ENCODE data around the gene ORMDL3.
"Not testable (repeated sequence)": the region's sequence is repeated elsewhere in the genome, so short reads cannot be mapped to it uniquely, and the experiment has no call there.

ORMDL3 gene

DNA sequence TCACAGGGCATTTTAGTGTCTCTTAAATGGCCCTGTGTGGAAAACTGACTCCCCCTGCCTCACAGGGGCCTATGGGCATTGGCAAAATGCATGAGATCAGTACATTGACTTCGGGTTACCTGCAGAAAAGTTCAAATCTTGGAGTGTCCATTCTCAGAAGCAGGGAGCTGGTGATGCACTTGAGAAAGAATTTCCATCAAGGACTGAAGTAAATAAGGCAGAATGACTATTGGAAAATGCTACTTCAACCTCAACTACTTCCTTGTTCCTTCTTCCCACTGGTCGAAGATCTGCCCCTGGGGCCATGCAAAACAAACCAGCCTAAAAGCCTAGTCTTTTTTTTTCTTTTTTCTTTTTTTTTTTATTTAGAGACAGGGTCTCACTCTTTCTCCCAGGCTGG lies 21.6 kb upstream of the ORMDL3 start:
- no peak for DNase-seq

DNA sequence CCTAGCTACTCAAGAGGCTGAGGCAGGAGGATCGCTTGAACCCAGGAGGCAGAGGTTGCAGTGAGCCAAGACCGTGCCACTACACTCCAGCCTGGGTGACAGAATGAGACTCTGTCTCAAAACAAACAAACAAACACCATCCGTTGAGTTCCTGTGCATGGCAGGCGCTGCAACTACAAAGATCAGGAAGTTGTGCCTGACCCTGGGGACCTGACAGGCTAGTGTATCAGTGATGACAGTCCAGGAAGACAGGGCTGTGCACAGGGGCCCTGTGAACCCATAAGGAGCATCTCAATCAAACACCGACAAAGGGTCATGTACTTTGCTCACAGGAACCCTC lies 21.1 kb upstream of the ORMDL3 start:
- DNase-seq: not testable (repeated sequence)

DNA sequence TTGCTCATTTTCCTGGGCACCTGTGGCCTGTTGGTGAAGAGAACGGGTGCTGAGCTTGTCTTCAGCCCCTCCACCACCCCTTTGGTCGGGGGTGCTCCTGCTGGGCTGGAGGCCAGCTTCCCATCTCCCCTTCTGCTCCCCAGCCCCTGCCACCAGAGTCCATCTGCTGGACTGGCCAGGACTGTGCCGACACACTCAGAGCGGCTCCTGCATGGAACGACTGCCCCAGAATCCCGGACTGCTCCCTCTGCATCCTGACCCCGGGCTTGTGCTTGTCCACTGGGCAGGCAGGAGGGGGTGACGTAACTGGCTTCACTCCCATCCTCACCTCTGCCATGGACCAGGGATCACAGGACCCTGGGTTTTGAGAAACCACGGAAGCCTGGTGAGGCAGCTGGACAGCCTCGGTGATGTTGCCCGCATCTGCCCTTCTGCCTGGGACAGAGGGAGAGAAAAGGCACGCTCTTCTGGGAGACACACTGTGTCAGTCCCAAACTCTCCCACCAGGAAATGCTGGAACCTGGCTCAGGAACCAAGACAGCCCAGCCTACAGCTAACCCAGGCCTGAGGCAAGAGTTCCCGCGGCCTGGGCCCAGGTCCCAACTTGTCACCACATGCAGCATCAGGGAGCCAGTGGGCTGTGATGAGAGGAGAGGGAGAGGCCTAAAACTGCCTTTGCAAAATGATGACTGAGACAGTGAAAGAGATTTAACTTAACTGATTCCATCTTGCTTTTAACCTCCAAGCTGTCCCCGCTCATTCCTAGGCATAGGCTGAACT lies 19.3 kb upstream of the ORMDL3 start:
- DNase-seq: no peak

- no peak for DNase-seq
These were observed 17.0 kb upstream of the ORMDL3 start for GRCh38 chr17:39944393-39944711.

GRCh38 chr17:39943702-39944392 lies 16.4 kb upstream of the ORMDL3 start:
- DNase-seq: no peak

- peak; percentile 41 for DNase-seq
These were observed 12.4 kb upstream of the ORMDL3 start for GRCh38 chr17:39939588-39940419.

DNA sequence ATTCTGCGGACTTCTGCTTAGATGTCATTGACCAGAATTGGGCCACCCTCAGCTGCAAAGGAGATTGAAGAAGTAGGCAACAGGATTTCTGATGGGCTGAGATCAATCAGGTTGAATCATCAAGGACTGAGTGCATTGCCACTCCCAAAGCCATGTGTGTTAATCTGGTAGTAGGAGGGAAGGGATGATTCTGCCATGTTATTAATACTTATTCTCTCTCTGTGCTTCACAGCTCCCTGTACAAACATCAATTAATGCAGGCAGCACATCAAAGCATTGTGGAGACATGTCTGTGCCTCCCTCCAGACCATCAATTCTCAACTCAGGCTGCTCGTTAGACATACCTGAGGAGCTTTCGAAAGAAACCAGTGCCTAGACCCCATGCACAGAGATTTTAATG lies 11.7 kb upstream of the ORMDL3 start:
- DNase-seq: no peak

GRCh38 chr17:39938140-39938869 lies 10.9 kb upstream of the ORMDL3 start:
- DNase-seq: no peak

DNA sequence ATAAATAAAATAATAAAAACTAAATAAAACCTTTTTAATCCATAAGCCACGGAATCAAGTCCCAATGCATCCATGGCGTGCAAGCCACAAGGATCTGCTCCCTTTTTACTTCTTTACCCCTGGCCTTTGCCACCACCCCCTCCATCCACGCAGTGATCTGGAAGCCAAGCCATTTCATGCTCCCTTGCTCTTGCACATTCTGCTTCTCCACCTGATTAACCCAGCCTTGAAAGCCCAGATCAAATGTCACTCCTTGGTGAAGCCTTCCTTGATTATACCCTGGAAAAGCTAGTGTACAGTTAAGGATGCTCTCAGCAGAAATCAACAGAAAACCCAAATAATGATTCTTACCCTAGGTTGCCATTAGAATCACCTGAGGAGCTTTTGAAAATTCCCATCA lies 10.0 kb upstream of the ORMDL3 start:
- no peak for DNase-seq

DNA sequence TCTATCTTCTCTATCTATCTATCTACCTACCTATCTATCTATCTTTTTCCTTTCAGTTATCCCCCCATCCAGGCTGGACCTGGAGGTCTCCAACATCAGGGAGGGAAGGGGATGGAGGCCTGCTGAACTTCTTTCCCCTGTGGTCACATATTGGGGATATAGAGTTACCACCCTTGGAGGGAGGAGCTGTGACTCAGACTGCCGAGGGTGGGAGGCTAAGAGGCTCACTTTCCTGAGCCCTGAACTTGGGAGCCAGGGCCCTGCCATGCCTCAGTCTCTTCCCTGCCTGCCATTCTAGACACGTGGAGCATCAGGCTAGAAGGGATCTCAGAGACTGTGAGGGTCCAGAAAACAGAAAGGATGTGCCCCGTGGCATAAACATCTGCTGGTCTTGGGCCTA lies 8.5 kb upstream of the ORMDL3 start:
- no peak for DNase-seq

- no peak for DNase-seq
These were observed 6.9 kb upstream of the ORMDL3 start for GRCh38 chr17:39934324-39934723.

DNA sequence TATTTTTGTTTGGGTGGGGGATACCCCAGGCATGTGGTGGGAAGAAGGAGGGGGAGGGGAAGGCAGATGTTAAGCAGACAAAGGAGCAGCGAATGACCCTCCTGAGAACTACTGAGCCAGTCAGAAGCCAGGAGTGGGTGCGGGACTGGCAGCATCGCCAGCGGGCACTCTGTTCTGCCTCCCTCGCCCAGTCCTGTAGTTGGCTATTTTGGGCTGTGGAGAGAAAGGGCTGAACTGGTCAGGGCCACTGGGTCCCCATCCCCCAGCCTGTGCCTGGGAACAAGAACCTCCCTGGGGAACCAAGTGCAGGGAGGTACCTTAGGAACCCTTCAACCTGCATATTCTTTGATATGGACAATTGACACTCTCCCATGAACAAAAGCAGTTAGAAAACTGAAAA lies 6.5 kb upstream of the ORMDL3 start:
- DNase-seq: no peak

GRCh38 chr17:39929646-39930407 lies 2.4 kb upstream of the ORMDL3 start:
- DNase-seq: no peak

DNA sequence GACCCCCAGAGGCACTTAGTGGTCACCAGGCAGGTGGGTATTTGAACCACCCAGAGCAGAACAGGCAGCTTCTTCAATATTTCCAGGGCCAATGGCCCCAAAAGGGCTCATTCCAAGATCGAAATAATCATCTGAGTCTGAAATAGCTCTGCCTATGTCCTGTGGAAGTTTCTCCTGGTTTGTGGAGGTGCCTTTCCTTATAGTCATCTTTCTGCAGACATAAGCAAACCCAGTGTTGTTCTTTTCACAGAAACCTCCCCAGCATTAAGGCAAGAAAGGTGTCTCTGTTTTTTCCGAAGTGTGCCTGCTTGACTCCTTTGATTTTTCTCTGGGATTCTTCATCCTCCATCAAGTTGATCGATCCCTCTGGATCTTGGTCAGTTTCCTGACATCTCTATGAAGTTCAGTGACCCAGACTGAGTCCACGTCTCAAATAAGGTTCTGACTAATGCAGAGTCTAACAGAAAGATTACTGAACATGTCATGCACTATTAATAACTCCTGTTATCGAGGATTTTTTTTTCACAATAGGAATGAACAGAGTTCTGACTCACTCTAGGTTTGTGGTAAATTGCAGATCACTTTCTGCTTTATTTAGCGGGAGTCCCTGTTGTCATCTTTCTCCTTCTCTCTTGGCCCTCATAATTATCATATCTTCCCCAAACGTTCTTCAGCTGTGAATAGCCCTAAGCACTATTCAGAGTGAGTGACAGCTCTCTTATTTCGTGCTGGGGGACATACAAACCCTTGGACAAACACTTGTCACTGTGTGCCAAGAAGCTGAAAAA lies 1.7 kb upstream of the ORMDL3 start:
- no peak for DNase-seq

GRCh38 chr17:39927929-39928857 lies 792 bp upstream of the ORMDL3 start:
- DNase-seq: no peak

DNA sequence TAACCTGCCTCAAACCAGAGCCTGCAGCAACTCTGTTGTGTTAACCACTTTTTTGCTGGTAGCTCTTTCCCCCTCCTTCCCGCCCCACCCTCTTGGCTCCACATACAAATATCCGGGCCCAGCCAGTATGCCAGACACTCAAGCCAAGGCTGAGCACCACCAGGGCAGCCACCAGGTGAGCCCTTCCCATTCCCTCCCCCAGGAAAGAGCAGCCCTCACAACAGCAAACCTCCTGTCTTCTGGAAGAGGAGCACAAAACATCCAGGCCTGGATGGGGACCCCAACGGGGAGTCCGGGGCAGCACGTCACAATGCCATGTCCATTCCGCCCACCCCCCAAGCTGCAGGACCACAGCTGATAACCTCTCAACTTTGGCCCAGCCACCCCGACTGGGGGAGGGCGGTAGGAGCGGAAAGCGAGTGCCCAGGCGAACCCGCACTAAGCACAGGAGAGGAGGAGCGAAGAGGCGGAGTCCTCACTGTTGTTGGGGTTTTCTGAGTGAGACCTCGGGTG lies 757 bp downstream of the ORMDL3 start:
- DNase-seq: peak; percentile 76

DNA sequence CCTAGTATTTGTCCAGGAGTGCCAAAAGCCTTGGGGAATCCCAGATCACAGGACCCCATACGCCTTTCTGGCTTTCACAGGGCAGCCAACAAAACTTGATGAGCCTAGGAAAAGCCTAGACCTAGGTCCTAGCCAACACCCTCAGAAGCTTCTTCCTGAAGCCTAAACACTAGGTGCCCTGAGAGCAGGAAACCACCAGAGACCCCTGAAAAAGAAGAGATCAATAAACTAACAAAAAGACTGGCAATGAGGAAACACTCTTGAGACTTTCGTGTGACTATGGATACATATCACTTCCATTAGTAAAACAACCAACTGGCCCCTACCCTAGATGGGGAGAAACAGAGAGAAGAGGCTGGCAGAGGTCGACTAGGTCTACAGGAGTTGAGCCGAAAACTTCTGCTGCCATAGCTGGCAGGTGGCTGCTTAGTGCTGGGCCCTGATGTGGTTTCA lies 1.2 kb downstream of the ORMDL3 start:
- no peak for DNase-seq

- no peak for DNase-seq
These were observed 1.9 kb downstream of the ORMDL3 start for GRCh38 chr17:39925282-39926134.

GRCh38 chr17:39924691-39925055 lies 2.7 kb downstream of the ORMDL3 start:
- no peak for DNase-seq

All from CD4-positive, alpha-beta T cell treated with Interleukin-12 subunit alpha and Interleukin-12 subunit beta, for 1 hour (primary cell).